GM10847 (cell line): Measurements from ENCODE around the gene NEU4.

Source experiments
- POLR2A ChIP-seq: IDR thresholded peaks from 2 replicates; pipeline ENCODE4 v1.6.1; 2011; ENCODE audit not compliant: insufficient read length; ENCODE audit errors: extremely low read depth

NEU4 gene

DNA sequence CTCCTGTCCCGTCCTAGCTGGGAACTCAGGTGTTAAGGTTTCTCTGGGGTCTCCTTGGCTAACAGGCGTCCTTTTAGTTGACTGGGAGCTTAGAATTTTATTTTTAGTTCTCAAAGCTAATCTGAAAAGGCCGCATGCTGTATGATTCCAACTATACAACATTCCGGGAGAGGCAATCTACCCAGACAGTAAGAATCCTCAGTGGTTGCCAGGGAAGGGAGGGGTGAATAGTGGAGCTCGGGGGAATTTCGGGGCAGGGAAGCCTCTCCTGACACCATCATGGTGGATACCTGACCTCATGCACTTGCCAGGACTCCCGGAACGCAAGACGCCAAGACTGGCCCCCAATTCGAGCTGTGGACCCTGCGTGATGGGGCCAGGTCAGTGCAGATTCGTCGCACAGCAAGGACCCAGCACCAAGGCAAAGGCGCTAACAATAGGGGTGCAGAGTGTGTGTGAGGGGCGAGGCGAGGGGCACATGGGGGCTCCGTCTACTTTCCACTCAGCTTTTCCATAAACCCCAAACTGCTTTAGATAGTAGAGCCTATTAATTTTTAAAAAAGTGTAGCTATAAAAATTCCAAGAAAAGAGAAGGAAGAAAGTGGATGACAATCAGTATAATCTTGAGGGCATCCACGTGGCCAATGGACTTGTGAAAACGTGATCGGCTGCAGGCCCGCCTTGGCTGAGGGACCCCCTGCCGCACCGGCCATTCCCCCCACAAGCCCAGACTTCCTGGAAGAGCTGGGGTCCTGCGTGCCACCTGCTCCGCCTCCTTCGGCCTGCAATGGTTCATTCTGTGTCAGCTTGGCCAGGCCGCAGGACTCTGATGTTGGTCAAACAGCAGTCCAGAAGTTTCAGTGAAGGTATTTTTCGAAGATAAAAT lies 32.4 kb downstream of the NEU4 start:
- no peak for TF ChIP-seq POLR2A

DNA sequence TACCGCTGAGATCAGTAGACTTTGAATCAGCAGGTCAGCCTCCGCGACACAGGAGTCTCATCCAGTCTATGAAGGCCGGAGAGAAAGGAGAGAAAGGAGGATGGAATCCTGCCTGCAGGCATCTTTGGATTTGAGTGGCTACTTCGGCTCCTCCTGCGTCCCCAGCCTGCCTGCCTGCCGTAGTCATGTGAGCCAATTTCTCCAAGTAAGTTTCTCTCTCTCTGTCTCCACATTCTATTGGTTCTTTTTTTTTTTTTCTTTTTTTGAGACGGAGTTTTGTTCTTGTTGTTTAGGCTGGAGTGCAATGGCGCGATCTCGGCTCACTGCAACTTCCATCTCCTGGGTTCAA lies 33.0 kb downstream of the NEU4 start:
- no peak for TF ChIP-seq POLR2A

DNA sequence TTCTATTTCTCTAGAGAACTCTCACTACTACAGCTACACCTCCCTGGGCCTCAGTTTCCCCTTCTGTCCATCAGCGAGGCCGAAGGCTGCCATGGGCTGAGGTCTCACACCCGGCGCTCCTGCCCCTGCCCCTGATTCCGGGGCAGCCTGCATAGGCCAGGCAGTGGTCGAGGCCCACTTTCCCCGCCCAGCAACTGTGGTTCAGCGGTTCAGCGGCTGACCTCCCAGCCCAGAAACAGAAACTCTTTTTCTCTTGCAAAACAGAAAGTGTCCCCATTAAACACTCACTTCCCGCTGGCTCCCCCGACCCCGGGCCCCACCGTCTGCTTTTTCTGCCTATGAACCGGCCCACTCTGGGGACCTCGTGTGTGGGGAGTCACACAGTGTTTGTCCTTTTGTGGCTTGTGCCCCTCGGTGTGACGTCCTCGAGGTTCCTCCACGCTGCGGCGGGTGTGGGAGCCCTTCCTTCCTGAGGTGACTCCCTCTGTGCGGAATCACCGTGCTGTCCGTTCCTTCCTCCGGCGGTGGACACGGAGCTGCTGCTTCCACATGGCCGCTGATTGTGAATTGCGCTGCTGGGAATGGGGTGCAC lies 33.7 kb downstream of the NEU4 start:
- no peak for TF ChIP-seq POLR2A

DNA sequence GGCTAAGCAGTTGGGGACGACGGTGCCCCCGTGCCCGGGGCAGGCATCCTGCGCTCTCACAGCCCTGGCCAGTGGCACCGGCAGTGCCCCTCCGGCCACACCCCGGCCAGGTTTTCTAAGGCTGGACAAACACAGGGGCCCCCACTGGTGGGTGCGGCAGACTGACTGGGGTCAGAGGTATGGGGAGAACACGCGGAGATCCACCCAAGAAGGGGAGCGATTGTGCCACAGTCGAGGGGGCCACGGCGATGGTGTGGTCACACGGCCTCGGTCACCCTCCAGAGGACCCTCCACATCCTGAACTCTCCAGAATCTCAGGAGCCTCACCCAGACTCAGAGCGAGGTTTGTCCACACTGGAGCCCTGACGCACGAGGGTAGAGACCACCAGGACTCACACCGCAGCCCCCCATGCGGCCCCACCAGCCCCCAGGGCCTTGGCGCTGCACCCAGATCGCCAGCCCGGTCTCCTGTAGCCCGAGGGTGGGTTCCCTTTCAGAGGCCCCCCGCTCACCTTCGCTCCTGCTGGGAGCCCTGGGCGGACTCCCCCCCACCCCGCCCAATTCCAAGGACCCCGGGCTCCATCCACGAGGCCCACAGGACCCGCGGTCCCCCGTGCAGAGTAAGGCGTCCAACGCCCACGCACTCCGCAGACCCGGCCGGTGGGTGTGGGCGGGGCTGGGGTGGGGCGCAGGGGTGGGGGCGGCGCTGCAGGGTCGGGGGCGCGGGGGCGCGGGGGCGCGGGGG lies 34.5 kb downstream of the NEU4 start:
- no peak for TF ChIP-seq POLR2A

DNA sequence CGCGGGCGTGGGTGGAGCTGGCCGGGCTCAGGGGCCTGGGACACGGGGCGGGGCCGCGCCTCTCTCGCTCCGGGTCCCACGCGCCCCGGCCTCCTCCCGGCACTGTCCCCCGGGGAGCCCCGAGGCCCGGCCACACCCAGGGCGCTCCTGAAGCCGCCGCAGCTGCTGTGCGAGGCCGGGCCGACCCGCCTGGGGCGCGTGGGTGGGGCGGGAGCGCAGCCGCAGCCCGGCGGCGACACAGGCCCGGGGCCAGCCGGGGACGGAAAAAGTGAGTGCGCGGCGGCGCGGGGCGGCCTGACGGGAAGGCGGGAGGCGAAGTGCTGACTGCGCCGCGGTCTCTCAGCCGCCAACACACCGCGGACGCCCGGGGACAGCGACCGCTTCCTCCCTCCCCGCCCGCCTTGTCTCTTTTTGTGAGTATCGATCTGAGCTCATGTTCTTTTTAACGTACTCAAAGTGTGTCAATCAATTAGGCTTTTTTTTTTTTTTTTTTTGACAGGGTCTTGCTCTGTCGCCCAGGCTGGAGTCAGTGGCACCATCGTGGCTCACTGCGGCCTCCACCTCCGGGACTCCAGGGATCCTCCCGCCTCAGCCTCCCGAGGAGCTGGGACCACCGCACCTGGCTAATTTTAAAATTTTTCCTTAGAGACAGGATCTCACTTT lies 35.2 kb downstream of the NEU4 start:
- TF ChIP-seq POLR2A: peak; percentile 18

DNA sequence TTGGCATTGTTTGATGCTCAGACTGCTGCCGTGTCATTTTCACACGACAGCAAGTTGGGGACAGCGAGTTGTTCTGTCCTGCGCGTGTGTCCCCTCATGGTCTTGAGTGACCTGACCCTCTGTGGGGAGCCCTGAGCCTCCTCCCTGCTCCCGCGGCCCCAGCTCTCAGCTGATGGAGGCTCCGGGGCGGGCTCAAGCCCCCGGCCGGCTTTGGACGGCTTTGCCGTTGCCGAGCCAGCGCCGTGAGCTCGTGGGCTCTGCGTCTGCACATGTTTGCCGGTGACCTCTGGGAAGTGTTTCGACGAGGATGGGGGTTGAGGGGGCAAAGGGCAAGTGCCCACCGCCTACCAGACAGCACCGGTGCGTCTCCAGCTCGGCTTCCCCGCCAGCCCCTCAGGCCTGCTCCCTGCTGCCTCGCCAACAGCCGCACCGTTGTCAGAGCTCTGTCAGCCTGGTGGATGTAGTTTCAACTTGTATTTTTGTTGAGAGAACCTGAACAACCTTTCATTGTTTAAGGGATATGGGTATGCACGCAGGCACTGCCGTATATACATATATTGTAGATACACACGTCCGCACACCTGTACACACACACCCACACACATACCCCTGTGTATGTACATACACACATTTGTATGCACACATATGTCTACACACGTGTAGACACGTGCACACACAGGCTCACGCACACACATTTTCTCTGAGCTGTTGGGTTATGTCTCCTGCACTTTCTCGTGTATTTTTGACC lies 36.0 kb downstream of the NEU4 start:
- no peak for TF ChIP-seq POLR2A

DNA sequence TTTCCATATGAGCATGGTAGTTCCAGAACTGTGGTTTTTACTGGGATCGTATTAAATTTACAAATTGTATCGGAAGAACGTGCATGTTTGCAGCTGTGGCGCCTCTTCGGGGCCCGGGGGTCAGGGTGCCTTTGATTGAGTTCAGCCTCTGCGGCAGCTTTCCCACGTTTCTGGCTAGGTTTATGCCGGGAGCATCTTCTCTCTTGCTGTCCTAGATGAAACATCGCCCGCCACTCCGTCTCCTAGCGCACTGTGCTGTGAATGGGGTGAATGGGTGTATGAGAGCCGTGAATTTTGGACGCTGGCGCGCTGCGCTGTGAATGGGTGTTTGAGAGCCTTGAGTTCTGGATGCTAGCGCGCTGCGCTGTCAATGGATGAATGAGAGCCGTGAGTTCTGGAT lies 37.4 kb downstream of the NEU4 start:
- TF ChIP-seq POLR2A: no peak

DNA sequence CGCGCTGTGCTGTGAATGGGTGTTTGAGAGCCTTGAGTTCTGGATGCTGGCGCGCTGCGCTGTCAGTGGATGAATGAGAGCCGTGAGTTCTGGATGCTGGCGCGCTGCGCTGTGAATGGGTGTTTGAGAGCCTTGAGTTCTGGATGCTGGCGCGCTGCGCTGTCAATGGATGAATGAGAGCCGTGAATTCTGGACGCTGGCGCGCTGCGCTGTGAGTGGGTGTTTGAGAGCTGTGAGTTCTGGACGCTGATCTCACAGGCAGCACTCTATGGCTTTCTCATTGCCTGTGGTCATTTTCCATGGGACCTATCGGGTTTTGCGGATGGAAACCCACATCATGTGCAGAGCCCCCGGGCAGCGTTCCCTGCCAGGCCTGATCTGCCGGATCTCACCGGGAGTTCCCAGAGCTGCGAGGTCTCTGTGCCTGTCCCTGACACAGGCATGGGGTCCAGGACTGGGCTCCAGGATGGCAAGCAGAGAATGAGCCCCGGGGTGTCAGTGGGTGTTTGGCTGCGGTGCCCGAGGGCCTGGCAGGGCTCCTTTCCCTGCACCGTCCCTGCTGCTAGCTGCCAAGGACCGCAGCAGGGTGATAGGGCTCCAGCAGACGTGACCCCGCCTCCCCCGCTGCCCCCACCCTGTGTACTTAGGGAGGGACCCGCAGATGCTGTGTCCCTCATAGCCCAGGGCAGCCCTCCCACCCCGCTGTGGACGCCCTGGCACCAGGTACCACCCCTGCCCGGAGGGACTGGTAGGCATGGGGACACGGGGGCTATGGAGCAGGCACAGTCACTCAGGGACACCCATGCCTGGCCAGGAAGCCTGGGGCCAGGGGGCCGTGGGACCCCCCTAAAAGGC lies 40.0 kb downstream of the NEU4 start:
- no peak for TF ChIP-seq POLR2A

DNA sequence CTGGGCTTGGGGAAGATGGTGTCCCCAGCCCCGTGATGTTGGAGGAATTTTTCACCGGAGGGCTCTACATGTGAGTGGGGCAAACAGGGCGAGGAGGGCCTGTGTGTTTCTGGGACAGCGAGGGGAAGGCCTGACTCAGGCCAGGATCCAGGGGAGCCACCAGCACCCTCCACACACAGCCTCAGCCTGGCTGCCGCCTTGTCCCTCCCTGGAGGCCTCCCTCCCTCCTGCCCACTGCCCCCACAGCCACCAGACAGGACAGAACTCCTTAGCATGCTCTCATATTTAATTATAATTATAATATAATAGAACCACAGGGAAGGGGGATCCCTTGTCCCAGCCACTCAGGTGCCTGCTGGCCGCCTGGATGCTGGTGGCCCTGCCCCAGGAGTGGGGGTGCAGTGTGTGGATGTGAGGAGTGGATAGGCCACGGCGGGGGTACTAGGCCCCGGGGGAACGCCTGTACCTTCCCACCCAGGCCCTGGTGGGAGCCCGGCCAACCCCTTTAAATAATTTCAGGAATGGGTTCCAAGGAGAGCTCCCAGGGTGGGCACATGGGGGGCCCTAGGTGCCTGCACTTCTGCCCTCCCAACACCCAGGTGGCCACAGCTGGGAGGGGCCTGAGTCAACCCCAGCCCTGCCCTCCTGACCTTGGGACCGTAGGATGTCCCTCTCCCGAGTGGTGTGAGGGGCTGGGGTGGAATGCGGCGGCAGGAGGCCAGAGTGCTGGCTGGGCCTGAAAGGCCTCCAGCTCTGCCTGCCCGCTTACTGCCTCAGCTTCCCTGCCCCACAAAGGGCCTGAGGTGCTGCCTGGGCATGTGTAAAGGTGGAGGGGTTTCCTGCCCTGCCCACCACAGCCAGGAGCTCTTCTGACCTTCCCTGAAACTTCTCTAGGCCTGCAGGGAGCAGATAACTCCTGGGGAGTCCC lies 40.9 kb downstream of the NEU4 start:
- no peak for TF ChIP-seq POLR2A

DNA sequence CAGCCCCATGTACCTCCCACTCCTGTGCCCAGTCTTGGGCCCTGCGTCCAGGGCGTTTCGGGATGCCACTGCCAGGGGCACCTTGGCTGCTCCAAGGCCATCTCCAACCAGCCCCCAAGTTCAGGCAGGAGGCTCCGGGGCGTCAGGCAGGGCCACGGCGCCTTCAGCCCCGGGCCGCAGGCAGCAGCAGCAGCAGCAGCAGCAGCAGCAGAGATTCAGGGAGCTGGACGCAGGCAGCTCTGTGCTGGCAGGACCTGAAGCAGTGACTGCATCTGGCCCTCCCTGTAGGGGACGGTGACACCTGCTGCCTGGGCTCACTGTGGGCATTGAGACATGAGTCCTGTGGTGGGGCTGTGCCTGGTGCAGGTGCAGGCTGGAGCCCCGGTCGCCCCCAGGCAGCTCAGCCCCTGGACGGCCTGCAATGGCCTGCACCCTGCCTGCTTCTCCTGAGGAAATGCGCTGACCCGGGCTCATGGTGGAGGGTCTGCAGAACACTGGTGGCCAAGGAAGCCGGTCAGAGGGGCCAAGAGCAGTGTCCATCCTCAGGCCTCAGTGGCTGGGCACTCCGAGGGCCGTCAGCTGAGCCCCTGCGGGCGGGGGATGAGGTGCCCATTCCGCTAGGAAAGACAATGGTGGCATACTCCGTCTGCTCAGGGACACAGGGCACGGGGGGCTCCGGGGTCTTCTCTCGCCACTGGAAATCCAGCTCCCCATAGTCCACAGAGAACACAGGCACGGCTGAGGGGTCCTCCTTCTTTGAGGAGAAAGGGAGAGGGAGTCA lies 41.7 kb downstream of the NEU4 start:
- TF ChIP-seq POLR2A: no peak

DNA sequence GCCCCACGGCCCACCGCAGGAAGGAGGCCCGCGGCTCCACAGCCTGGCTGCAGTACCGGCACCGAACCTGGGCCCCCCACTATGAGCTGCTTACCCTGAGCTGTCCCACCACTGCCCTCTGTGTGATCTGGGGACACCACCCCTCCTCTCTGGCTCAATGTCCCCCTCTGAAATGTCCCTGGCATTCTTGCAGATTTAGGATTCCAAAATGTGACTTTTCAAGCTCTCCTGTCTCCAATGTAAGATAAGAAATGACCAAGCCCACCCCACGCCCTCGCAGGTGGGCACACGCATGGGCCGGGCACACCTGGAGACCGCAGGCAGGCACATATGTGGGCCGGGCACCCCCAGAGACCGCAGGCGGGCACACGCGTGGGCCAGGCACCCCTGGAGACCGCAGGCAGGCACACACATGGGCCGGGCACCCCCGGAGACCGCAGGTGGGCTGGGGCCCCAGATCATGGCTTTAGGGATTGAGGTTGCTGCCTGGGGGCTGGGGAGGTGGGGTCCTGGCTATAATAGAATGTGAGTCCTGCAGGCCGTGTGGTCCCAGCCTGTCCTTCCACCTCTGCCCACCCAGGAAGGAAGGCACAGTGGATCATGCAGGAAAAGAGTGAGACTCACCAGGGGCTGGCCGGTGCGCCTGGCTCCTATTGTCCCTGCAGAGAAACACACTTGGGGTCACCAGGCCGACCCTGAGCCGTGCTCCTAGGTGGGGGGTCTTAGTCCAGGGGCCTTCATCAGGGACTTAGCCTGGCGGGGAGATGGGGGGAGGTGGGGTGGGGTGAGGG lies 42.5 kb downstream of the NEU4 start:
- TF ChIP-seq POLR2A: no peak
